AG09319 (cell line): ENCODE results near the gene GYG2.
"Not testable (repeated sequence)": the region's sequence is repeated elsewhere in the genome, so short reads cannot be mapped to it uniquely, and the experiment has no call there.

Source experiments
- DNase-seq: peaks from one replicate; pipeline ENCODE4 v3.0.0-alpha.2; 2010; ENCODE audit warnings: low read depth; ENCODE audit errors: extremely low read depth
- CTCF ChIP-seq: IDR thresholded peaks from 2 replicates; pipeline ENCODE4 v1.5.1; 2011; ENCODE audit warnings: low read depth, mild to moderate bottlenecking, inconsistent platforms, low read length, moderate library complexity

GYG2 gene

GRCh38 chrX:2921750-2922149 lies 93.0 kb downstream of the GYG2 start:
- TF ChIP-seq CTCF: no peak
- no peak for DNase-seq

GRCh38 chrX:2924151-2924550 lies 95.4 kb downstream of the GYG2 start:
- no peak for TF ChIP-seq CTCF

GRCh38 chrX:2926255-2926654 lies 97.5 kb downstream of the GYG2 start:
- DNase-seq: not testable (repeated sequence)

More at GRCh38 chrX:2924151-2924550, 95.4 kb downstream of the GYG2 start:
- DNase-seq: no peak

GRCh38 chrX:2926664-2927275 lies 98.0 kb downstream of the GYG2 start:
- no peak for DNase-seq

GRCh38 chrX:2928191-2928582 lies 99.5 kb downstream of the GYG2 start:
- no peak for TF ChIP-seq CTCF
- DNase-seq: peak; percentile 25

More at GRCh38 chrX:2926664-2927275, 98.0 kb downstream of the GYG2 start:
- no peak for TF ChIP-seq CTCF

- DNase-seq: peak; percentile 94
- no peak for TF ChIP-seq CTCF
These were observed 100.1 kb downstream of the GYG2 start, which contains the start of gene ARSD for GRCh38 chrX:2928583-2929434. Gene ARSD (minus strand): TSS chrX:2929339. CDS start chrX:2929275, 64 bp downstream.

- no peak for DNase-seq
- TF ChIP-seq CTCF: no peak
These were observed 102.4 kb downstream of the GYG2 start for GRCh38 chrX:2931155-2931554.

- no peak for DNase-seq
- no peak for TF ChIP-seq CTCF
These were observed 102.9 kb downstream of the GYG2 start for GRCh38 chrX:2931612-2932011.
